OCI-LY7 (cell line): ENCODE results near the gene FGFBP2. TPM values are rescaled to one million over a fixed set of nuclear protein-coding genes. Genes with fewer than 3 reads are reported as not detected.

ENCODE experiments used
- BruUV-seq: library from RNA; stranded (reverse); fragments of 400-500 nt; replicated peaks from 2 replicates; lab custom pipeline; 2021; lab: Mats Ljungman, UMichigan
- CTCF ChIA-PET: fragments of 300-600 bp; sonication (Branson Sonifier 250); formaldehyde crosslinking; loops from one replicate; lab custom pipeline; 2022; ENCODE audit warnings: antibody characterized with exemption; ENCODE audit not compliant: unreplicated experiment; lab: Charles Lee
- POLR2A ChIA-PET: fragments of 300-600 bp; sonication (Branson Sonifier 250); formaldehyde crosslinking; loops from one replicate; lab custom pipeline; 2022; ENCODE audit warnings: antibody characterized with exemption; lab: Charles Lee
- DNase-seq: peaks from one replicate; pipeline ENCODE4 v3.0.0-alpha.2; 2015; ENCODE audit warnings: low spot score
- H2AFZ ChIP-seq: fragments of 200-600 bp; sonication (generic), shearing (Covaris generic); 2 replicates; pipeline ENCODE4 v1.6.1; 2014; ENCODE audit warnings: mild to moderate bottlenecking, antibody characterized with exemption, low read length, moderate library complexity
- H3K27ac ChIP-seq: fragments of 200-600 bp; sonication (generic); 2 replicates; pipeline ENCODE4 v1.5.1; 2014; ENCODE audit warnings: mixed run types, low read depth, mild to moderate bottlenecking, moderate library complexity, low read length, inconsistent platforms; ENCODE audit not compliant: poor library complexity, severe bottlenecking
- H3K36me3 ChIP-seq: fragments of 200-600 bp; sonication (generic); 2 replicates; pipeline ENCODE4 v1.6.1; 2014; ENCODE audit warnings: mild to moderate bottlenecking, antibody characterized with exemption, low read length, moderate library complexity, mixed read lengths; ENCODE audit not compliant: insufficient read depth
- H3K4me1 ChIP-seq: fragments of 200-600 bp; sonication (generic); 2 replicates; pipeline ENCODE4 v1.5.1; 2014; ENCODE audit warnings: mild to moderate bottlenecking, low read length; ENCODE audit not compliant: insufficient read depth, poor library complexity, severe bottlenecking
- H3K4me2 ChIP-seq: fragments of 200-600 bp; sonication (generic); 2 replicates; pipeline ENCODE4 v1.6.1; 2014; ENCODE audit warnings: mild to moderate bottlenecking, low read length
- H3K4me3 ChIP-seq: fragments of 200-600 bp; sonication (generic); 2 replicates; pipeline ENCODE4 v1.5.1; 2014; ENCODE audit warnings: mild to moderate bottlenecking, low read depth, low read length; ENCODE audit not compliant: poor library complexity, severe bottlenecking
- H3K79me2 ChIP-seq: fragments of 200-600 bp; sonication (generic); 2 replicates; pipeline ENCODE4 v1.6.1; 2016; ENCODE audit warnings: low read depth, mild to moderate bottlenecking, low read length, moderate library complexity, mixed read lengths; ENCODE audit not compliant: insufficient read depth
- H3K9me2 ChIP-seq: fragments of 200-600 bp; sonication (generic); 2 replicates; pipeline ENCODE4 v1.6.1; 2016; ENCODE audit warnings: mild to moderate bottlenecking, low read length, mixed read lengths; ENCODE audit not compliant: insufficient read depth
- H3K9me3 ChIP-seq: fragments of 200-600 bp; sonication (generic); 2 replicates; pipeline ENCODE4 v1.6.1; 2014; ENCODE audit warnings: mild to moderate bottlenecking, mixed run types, low read length, mixed read lengths
- H4K20me1 ChIP-seq: fragments of 200-600 bp; sonication (generic); 2 replicates; pipeline ENCODE4 v1.6.1; 2014; ENCODE audit warnings: mild to moderate bottlenecking, antibody characterized with exemption, low read length, moderate library complexity, mixed read lengths; ENCODE audit not compliant: insufficient read depth
- EZH2phosphoT487 ChIP-seq: fragments of 200-600 bp; sonication (generic); IDR thresholded peaks from 2 replicates; pipeline ENCODE4 v1.6.1; 2018; ENCODE audit warnings: low read depth, borderline replicate concordance, mild to moderate bottlenecking, mixed run types, antibody characterized with exemption, low read length, moderate library complexity, mixed read lengths
- intact Hi-C: fragments of 100-400 bp; cut with micrococcal nuclease; formaldehyde crosslinking; loops from one replicate; pipeline ENCODE4 v1.10.0; 2022; ENCODE audit not compliant: unreplicated experiment
- total RNA-seq, 2 experiments: library from RNA; depleted of rRNA in 1 of 2; stranded (reverse); fragments of >200 nt in 1 of 2; shearing (Covaris generic) in 1 of 2; gene quantifications; 2 replicates each; pipeline ENCODE4 v1.2.3, GENCODE V29; 2014 to 2022
- TF ChIP-seq, protein P1 (sequence below): fragments of 200-600 bp; sonication (generic); conservative IDR thresholded peaks from 2 replicates; pipeline ENCODE4 v1.5.1; 2014; ENCODE audit warnings: mild to moderate bottlenecking, antibody characterized with exemption, low read length, moderate library complexity, mixed read lengths

Gene FGFBP2
- total RNA-seq, 2 experiments from 2014 or later, result not detected

DNA sequence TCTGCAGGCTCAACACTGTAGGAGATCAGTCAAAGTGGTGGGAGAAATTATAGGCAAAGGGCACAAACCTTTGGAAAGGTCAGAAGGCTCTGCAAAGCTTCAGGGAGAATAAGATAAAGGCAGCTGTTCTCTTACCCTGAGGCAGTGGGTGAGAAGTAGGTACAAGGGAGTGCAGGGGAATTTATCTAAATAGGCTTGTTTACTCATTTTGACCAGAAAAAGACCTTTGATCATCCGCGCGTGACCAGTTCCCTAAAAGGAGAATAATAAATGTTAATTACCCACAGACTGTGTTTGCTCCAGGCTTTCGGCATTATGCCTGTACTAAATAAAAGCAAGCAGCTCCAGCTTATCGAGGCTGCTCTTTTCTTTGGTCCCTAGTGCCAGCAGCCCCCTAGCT lies 9.3 kb downstream of the FGFBP2 start:
- Histone ChIP-seq H3K4me1 (no peaks in the 10 kb centered on the region), H3K4me2 (no peak overlapping the region), H4K20me1 (no peaks in the 10 kb centered on the region), H3K4me3 (no peak overlapping the region), H3K36me3 (no peaks in the 10 kb centered on the region), H3K9me2 (no peaks in the 10 kb centered on the region), H3K27ac (no peak overlapping the region), H2AFZ (no peak overlapping the region), H3K9me3 (peaks cover 10% of the 10 kb centered on the region; the same call in 1 of the 2 replicates), H3K79me2 (no peaks in the 10 kb centered on the region)
- CTCF ChIA-PET, result no interaction called here
- POLR2A ChIA-PET, result no interaction called here
- TF ChIP-seq EZH2phosphoT487, result no peak
- TF ChIP-seq, protein P1, sequence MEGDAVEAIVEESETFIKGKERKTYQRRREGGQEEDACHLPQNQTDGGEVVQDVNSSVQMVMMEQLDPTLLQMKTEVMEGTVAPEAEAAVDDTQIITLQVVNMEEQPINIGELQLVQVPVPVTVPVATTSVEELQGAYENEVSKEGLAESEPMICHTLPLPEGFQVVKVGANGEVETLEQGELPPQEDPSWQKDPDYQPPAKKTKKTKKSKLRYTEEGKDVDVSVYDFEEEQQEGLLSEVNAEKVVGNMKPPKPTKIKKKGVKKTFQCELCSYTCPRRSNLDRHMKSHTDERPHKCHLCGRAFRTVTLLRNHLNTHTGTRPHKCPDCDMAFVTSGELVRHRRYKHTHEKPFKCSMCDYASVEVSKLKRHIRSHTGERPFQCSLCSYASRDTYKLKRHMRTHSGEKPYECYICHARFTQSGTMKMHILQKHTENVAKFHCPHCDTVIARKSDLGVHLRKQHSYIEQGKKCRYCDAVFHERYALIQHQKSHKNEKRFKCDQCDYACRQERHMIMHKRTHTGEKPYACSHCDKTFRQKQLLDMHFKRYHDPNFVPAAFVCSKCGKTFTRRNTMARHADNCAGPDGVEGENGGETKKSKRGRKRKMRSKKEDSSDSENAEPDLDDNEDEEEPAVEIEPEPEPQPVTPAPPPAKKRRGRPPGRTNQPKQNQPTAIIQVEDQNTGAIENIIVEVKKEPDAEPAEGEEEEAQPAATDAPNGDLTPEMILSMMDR, result no peak
- intact Hi-C loops, result loop anchor here (10.0 kb wide), 1 partner anchor 719 kb away; no protein-coding TSS in a partner anchor
- no peak for DNase-seq
- no TSS peak for BruUV-seq

DNA sequence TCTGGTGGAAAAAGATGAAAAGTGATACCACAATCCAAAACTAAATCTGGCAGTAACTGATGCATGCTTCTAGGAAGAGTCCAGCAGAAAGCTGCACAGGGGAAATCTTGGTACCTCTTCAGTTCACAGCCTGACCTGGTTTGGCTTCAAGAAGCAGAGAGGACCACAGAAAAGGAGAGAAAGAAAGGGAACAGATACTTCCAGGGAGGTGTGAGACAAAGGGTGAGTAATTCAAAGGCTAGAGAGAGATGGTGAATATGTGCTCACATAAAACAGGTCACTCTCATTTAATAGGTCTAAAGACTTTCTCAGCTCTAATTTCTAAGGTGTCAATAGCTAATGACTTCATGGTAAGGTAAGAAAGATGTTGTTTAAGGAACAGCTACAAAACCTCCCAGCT lies 11.2 kb downstream of the FGFBP2 start:
- Histone ChIP-seq H2AFZ (no peak overlapping the region), H3K79me2 (no peaks in the 10 kb centered on the region), H4K20me1 (no peaks in the 10 kb centered on the region), H3K9me2 (no peaks in the 10 kb centered on the region), H3K4me2 (no peak overlapping the region), H3K27ac (no peak overlapping the region), H3K4me1 (no peaks in the 10 kb centered on the region), H3K9me3 (peaks cover 10% of the 10 kb centered on the region; the same call in 1 of the 2 replicates), H3K4me3 (no peak overlapping the region), H3K36me3 (no peaks in the 10 kb centered on the region)
- DNase-seq, result no peak
- TF ChIP-seq EZH2phosphoT487, result no peak
- TF ChIP-seq, protein P1, result no peak
- intact Hi-C loops, result loop anchor here (10.0 kb wide), 1 partner anchor 717 kb away; no protein-coding TSS in a partner anchor
- ChIA-PET CTCF (no interaction called here), POLR2A (no interaction called here)
- BruUV-seq, result no TSS peak

DNA sequence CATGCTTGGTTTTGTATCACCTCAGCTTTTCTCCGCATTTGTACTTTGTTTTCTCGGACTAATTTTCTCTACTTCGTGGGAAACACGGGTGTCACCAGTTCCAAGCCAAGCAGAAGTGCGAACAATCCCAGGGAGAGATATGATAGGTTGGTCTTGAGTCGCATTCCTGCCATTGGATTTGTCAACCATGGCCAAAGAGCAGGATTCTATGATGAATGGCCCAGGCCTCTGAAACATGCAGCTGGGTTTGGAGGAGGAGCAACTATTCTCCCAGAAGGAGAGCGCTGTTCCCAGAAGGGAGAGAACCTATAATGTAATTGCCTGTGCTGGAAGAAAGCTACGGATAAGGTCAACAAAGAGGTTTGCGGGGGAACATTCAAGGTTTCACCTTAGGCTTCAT lies 14.1 kb downstream of the FGFBP2 start:
- TF ChIP-seq EZH2phosphoT487, result no peak
- TF ChIP-seq, protein P1, result no peak
- Histone ChIP-seq H2AFZ (no peak overlapping the region), H4K20me1 (no peaks in the 10 kb centered on the region), H3K4me1 (no peaks in the 10 kb centered on the region), H3K9me3 (no peaks in the 10 kb centered on the region), H3K4me2 (no peak overlapping the region), H3K36me3 (no peaks in the 10 kb centered on the region), H3K4me3 (no peak overlapping the region), H3K9me2 (no peaks in the 10 kb centered on the region), H3K27ac (no peak overlapping the region), H3K79me2 (no peaks in the 10 kb centered on the region)
- ChIA-PET POLR2A (interaction anchor here (0.6 to 0.9 kb wide), 2 partner anchors 23 to 679 kb away, joined by 3 read pairs; no protein-coding TSS in a partner anchor), CTCF (no interaction called here)
- DNase-seq, result no peak
- BruUV-seq, result no TSS peak
- intact Hi-C loops, result no loop called here
